NCI-H2171 (cell line): ENCODE data around the gene BCL3.

Experiments
- DNase-seq: peaks from one replicate; lab custom pipeline; 2025; lab: John Stamatoyannopoulos, UW

The BCL3 gene

DNA sequence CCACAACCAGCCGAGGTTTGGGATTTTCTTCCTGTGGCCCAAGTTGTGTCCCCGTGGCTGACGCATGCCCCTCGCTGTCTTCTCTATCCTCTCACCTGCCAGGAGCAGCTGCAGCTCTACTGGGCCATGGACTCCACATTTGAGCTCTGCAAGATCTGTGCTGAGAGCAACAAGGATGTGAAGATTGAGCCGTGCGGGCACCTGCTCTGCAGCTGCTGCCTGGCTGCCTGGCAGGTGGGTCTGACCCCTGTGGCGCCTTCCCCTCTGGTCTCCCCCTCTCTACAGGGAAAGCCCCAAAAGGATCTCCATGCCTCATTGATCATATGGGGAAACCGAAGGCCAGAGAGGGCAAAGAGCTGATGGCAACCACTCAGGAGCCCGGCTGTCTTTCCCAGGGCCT is 43.8 kb downstream of the BCL3 start:
- no peak for DNase-seq

DNA sequence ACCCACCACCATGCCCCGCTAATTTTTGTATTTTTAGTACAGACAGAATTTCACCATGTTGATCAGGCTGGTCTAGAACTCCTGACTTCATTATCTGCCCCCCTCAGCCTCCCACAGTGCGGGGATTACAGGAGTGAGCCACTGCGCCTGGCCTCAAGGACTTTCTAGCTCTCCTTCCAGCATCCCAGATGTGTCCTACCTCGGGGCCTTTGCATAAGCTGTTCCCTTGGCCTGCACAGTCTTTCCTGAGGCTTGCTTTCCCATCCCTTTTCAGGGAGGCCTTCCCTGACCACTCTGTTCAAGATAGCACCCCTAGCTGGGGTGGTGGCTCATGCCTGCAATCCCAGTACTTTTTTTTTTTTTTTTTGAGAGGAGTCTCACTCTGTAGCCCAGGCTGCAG is 46.1 kb downstream of the BCL3 start:
- no peak for DNase-seq

DNA sequence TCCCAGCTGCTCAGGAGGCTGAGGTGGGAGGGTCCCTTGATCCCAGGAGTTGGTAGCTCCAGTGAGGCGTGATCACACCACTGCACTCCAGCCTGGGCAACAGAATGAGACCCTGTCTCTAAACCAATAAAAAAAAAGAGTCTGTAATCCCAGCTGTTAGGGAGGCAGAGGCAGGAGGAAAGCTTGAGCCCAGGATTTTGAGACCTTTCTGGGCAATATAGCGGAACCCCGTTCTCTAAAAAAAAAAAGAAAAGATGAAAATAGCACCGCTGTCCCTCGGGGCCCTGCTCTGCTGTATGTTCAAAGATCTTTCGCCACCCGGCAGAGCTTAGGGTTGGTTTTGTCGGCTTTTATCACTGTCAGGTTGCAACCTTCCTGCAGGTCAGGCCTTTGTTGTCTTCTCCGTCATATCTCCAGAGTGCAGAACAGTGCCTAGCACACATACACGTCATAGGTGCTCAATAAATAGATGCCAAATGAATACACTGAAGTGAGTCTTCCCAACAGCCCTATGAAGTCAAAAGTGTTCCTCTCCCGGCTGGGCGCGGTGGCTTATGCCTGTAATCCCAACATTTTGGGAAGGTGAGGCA is 47.0 kb downstream of the BCL3 start:
- no peak for DNase-seq

- no peak for DNase-seq
Measured at GRCh38 chr19:44796701-44797115, 48.2 kb downstream of the BCL3 start.

- DNase-seq: no peak
Measured at GRCh38 chr19:44799627-44800346, 51.3 kb downstream of the BCL3 start.

GRCh38 chr19:44800461-44800860 is 52.0 kb downstream of the BCL3 start:
- peak; percentile 28 for DNase-seq

- no peak for DNase-seq
Measured at GRCh38 chr19:44803442-44804428, 55.2 kb downstream of the BCL3 start.

DNA sequence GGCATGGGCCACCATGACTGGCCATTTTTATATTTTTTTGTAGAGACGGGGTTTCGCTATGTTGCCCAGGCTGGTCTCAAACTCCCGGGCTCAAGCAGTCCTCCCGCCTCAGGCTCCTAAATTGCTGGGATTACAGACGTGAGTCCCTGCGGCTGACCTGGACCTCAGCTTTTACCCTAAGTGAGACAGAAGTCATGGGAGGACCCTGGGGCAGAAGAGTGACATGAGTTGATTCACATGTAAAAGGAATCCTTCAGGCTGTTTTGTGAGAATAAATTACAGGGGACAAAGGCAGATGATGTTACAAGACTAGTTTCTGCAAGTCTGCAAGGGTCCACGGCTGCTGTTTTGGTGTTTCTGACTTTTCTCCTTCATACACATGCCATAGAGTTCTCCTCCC is 57.8 kb downstream of the BCL3 start:
- DNase-seq: no peak

DNA sequence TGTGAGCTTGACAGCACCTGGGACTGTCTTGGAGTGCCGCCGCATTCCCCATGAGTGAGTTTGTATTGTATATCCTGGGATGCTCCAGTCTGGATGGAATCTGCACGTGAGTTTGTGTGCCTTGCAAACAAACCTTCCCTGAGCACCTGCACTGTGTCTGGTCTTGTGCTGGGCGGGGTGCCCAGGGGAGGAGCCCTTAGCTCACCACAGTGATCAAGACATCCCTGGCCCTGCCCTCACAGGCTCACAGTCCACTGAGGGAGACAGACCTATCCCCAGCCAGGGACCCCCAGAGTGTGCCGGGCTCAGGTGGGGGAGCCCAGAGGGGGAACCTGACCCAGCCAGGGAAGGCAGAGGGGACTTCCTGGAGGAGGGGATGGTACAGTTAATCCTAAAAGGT is 58.7 kb downstream of the BCL3 start:
- peak; percentile 37 for DNase-seq

DNA sequence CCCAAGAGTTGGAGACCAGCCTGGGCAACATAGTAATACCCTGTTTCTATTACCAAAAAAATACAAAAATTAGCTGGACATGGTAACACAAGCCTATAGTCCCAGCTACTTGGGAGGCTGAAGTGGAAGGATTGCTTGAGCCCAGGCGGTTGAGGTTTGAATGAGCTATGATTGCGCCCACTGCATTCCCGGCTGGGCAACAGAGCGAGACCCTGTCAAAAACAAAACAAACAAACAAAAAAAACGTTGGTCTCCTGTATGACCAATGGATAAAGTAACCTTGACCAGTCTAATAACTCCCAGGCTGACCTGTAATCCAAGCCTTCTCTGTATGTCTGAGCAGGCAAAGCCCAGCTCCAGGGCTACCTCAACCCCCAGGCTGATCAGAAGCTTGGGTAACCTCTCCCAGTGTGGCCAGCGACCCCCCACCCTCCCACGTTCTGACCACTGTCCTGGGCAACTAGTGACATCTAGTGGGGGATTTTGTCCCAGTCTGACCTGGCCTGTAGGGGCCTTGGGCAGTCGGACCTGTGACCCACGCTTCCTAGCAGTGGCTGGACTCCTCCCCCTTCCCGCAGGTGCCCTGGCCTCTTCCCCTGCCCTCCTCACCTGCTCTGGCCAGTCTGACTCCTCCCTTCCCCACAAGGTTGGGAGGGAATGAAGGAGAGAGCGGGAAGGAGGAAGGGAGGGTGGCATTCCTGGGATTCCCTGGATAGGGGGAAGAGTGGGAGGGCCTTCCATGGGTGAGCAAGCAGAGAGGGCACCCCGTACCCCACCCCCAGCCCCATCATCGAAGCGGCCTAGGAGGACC is 59.3 kb downstream of the BCL3 start:
- DNase-seq: no peak

DNA sequence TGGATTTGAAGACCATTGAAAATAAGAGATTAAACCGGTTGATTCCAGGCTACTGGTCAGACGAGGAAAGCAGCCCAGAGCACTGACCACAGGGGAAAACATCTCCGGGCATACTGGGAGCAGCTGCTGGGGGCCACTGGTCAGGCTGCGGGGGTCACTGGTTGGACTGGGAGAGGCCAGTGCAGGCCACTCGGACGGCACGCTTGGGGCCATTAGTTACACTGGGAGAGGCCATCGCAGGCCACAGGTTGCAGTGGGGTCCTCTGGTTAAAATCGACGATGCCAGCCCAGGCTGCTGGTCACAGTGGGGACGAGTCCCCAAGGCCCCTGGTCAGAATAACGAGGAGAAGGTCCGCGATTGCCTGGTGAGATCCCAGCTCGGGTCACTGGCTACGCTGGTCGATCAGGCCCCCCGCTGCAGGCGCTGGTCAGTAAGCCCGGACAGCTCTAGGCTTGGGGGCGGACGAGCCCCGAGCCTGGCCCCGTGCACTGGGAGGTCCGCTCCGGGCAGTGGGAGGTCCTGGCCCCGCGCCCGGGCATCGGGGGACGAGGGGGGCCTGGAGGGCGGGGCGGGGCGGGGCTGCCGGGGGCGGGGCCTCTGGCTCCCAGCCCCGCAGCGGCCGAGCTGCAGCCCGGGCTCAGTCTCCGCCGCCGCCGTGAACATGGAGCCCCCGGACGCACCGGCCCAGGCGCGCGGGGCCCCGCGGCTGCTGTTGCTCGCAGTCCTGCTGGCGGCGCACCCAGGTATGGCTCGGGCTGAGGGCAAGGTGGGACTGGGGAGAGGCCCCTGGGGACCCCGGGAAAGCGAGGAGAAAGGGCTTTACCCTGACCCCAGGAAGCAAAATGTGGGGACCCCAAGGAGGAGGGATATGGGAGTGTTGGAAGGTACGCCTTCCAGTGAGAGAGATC is 60.2 kb downstream of the BCL3 start, which contains the start of gene BCAM:
TSS of gene BCAM (plus strand) at position 641 of the 909 bp plus-strand sequence. CDS start at position 663, 22 bp downstream.
- peak; percentile 37 for DNase-seq
